B cell (primary cell): ENCODE results near the gene CHCHD3.

Experiments
- CTCF ChIP-seq: fragments of 200-600 bp; IDR thresholded peaks from one replicate; pipeline ENCODE4 v1.8.0; 2022; ENCODE audit warnings: antibody characterized with exemption, mild to moderate bottlenecking
- EZH2 ChIP-seq: IDR thresholded peaks from 2 replicates; pipeline ENCODE4 v1.6.1; 2012; ENCODE audit warnings: borderline replicate concordance, low read depth, mild to moderate bottlenecking, moderate library complexity, low read length; ENCODE audit not compliant: insufficient read depth, poor library complexity, severe bottlenecking

GRCh38 chr7:133003052-133003910 is 78.6 kb downstream of the CHCHD3 start:
- TF ChIP-seq CTCF: no peak
- TF ChIP-seq EZH2: no peak
